ENCODE results near the gene DYRK4. TPM values are rescaled to one million over a fixed set of nuclear protein-coding genes. Genes with fewer than 3 reads are reported as not detected.

The DYRK4 gene
- total RNA-seq, 1 experiment from 2014 or later = 27.1 TPM

DNA sequence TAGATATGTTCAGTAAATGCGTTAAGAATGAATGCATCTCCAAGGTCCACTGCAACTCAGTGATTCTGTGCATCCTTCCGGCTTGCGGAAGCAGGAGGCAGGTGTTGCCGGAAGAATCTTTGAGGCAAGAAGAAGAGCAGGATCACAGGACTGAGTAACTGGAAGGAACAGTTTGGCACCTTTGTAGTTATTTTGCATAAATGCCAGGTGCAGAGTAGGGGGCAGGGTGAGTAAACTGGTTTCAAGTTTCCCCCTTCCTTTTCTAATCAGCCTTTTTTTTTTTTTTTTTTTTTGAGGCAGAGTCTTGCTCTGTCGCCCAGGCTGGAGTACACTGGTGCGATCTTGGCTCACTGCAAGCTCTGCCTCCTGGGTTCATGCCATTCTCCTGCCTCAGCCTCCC is 22.3 kb downstream of the DYRK4 start:
- no peaks in the 10 kb centered on the region for H3K79me2 ChIP-seq (ENCODE audit: insufficient read depth, low read length)
- no peak for DNase-seq (ENCODE audit: low read depth, low spot score)
- no peaks in the 10 kb centered on the region for H3K9me2 ChIP-seq (ENCODE audit: insufficient read depth)
- H4K20me1 ChIP-seq (ENCODE audit: insufficient read depth) = no peaks in the 10 kb centered on the region
- no peaks in the 10 kb centered on the region for H3K27me3 ChIP-seq (ENCODE audit: insufficient read depth, low read length)
- CTCF ChIA-PET = no interaction called here
- H3K36me3 ChIP-seq (ENCODE audit: control insufficient read depth in 1 of 2, insufficient read depth in 2 of 2, low read length in 2 of 2) = no peaks in the 10 kb centered on the region
- POLR2A ChIA-PET = no interaction called here
- TF ChIP-seq YY1 (IDR thresholded peaks at IDR 0.05; ENCODE audit: extremely low read depth, insufficient replicate concordance, low read depth, low read length) (no peak), SRF (IDR thresholded peaks at IDR 0.05; ENCODE audit: low read depth) (no peak), SIN3A (IDR thresholded peaks at IDR 0.05; ENCODE audit: low read depth) (no peak), FOSL1 (IDR thresholded peaks at IDR 0.05; ENCODE audit: low read depth) (no peak), EGR1 (IDR thresholded peaks at IDR 0.05; ENCODE audit: low read depth) (no peak)
- TF ChIP-seq, protein P1, sequence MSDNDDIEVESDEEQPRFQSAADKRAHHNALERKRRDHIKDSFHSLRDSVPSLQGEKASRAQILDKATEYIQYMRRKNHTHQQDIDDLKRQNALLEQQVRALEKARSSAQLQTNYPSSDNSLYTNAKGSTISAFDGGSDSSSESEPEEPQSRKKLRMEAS (IDR thresholded peaks at IDR 0.05) = no peak
- TF ChIP-seq, protein P2, sequence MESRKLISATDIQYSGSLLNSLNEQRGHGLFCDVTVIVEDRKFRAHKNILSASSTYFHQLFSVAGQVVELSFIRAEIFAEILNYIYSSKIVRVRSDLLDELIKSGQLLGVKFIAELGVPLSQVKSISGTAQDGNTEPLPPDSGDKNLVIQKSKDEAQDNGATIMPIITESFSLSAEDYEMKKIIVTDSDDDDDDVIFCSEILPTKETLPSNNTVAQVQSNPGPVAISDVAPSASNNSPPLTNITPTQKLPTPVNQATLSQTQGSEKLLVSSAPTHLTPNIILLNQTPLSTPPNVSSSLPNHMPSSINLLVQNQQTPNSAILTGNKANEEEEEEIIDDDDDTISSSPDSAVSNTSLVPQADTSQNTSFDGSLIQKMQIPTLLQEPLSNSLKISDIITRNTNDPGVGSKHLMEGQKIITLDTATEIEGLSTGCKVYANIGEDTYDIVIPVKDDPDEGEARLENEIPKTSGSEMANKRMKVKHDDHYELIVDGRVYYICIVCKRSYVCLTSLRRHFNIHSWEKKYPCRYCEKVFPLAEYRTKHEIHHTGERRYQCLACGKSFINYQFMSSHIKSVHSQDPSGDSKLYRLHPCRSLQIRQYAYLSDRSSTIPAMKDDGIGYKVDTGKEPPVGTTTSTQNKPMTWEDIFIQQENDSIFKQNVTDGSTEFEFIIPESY (IDR thresholded peaks at IDR 0.05; ENCODE audit: extremely low read depth, insufficient replicate concordance, low read length) = no peak
- TF ChIP-seq, protein P3, sequence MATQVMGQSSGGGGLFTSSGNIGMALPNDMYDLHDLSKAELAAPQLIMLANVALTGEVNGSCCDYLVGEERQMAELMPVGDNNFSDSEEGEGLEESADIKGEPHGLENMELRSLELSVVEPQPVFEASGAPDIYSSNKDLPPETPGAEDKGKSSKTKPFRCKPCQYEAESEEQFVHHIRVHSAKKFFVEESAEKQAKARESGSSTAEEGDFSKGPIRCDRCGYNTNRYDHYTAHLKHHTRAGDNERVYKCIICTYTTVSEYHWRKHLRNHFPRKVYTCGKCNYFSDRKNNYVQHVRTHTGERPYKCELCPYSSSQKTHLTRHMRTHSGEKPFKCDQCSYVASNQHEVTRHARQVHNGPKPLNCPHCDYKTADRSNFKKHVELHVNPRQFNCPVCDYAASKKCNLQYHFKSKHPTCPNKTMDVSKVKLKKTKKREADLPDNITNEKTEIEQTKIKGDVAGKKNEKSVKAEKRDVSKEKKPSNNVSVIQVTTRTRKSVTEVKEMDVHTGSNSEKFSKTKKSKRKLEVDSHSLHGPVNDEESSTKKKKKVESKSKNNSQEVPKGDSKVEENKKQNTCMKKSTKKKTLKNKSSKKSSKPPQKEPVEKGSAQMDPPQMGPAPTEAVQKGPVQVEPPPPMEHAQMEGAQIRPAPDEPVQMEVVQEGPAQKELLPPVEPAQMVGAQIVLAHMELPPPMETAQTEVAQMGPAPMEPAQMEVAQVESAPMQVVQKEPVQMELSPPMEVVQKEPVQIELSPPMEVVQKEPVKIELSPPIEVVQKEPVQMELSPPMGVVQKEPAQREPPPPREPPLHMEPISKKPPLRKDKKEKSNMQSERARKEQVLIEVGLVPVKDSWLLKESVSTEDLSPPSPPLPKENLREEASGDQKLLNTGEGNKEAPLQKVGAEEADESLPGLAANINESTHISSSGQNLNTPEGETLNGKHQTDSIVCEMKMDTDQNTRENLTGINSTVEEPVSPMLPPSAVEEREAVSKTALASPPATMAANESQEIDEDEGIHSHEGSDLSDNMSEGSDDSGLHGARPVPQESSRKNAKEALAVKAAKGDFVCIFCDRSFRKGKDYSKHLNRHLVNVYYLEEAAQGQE (IDR thresholded peaks at IDR 0.05; ENCODE audit: low read depth) = no peak
- no peak overlapping the region for H2AFZ ChIP-seq (ENCODE audit: low read depth, low read length, poor library complexity, severe bottlenecking)
- H3K27ac ChIP-seq (ENCODE audit: low read depth, low read length) = no peak overlapping the region
- no peaks in the 10 kb centered on the region for H3K9me3 ChIP-seq (ENCODE audit: control insufficient read depth in 1 of 2, insufficient read depth in 1 of 2, low read depth in 1 of 2, low read length in 2 of 2)
- no TSS peak for BruUV-seq (replicated peaks)
- H3K9ac ChIP-seq (ENCODE audit: low read length) = no peak overlapping the region
- H3K4me1 ChIP-seq (ENCODE audit: control insufficient read depth in 1 of 2, insufficient read depth in 2 of 2, low read length in 2 of 2) = no peaks in the 10 kb centered on the region
- no peak overlapping the region for H3K4me3 ChIP-seq (replicated peaks in 1 of 2; ENCODE audit: low read depth in 1 of 2, low read length in 2 of 2)
- ATAC-seq = no peak
- H3K4me2 ChIP-seq (ENCODE audit: low read length) = no peak overlapping the region
- intact Hi-C loops (cut with micrococcal nuclease) = no loop called here
- RAD21 ChIA-PET (ENCODE audit: low non-redundant PET in 1 of 2, low total read pairs in 2 of 2, uncharacterized antibody in 2 of 2, unreplicated experiment in 2 of 2) = no interaction called here

All from HCT116 (cell line).